Spinal cord (tissue), 10 donors: Measurements from ENCODE around the gene NFKBIZ. TPM values are rescaled to one million over a fixed set of nuclear protein-coding genes. Genes with fewer than 3 reads are reported as not detected.
"Not testable (repeated sequence)": the region's sequence is repeated elsewhere in the genome, so short reads cannot be mapped to it uniquely, and the experiment has no call there.

Experiments used
- DNase-seq, 6 donors: peaks; one replicate each; pipeline versions ENCODE4 v3.0.0 to v3.0.0-alpha.2; 2013 to 2015; ENCODE audit warnings: low spot score in 6 of 6, low read depth in 4 of 6
- H3K27ac ChIP-seq: one replicate; pipeline ENCODE4 v1.5.1; 2013; ENCODE audit warnings: low read depth, low read length, control low read depth
- H3K27me3 ChIP-seq: one replicate; pipeline ENCODE4 v1.6.1; 2013; ENCODE audit warnings: low read length; ENCODE audit not compliant: control insufficient read depth, insufficient read depth
- H3K36me3 ChIP-seq: one replicate; pipeline ENCODE4 v1.6.1; 2013; ENCODE audit warnings: low read length; ENCODE audit not compliant: control insufficient read depth, insufficient read depth
- H3K4me1 ChIP-seq: one replicate; pipeline ENCODE4 v1.6.1; 2013; ENCODE audit warnings: low read length; ENCODE audit not compliant: control insufficient read depth, insufficient read depth
- H3K4me3 ChIP-seq: one replicate; pipeline ENCODE4 v1.5.1; 2013; ENCODE audit warnings: low read depth, low read length, control low read depth
- H3K9me3 ChIP-seq: one replicate; pipeline ENCODE4 v1.6.1; 2013; ENCODE audit warnings: low read length; ENCODE audit not compliant: control insufficient read depth, insufficient read depth
- WGBS: methylation state at CpG from one replicate; pipeline ENCODE4 v1.1.5; 2013; ENCODE audit warnings: missing lambda C conversion rate; ENCODE audit not compliant: insufficient coverage; 5-methylcytosine and 5-hydroxymethylcytosine counted together
- polyA plus RNA-seq, 2 donors: library from polyadenylated mRNA; unstranded; fragments of 120-200 nt; gene quantifications; one replicate each; pipeline ENCODE4 v1.2.1, GENCODE V29; 2013; ENCODE audit not compliant: insufficient read length in 2 of 2
- total RNA-seq, 2 donors: library from RNA; depleted of rRNA in 1 of 2; stranded (reverse); fragments of 120-200 nt in 1 of 2; fragments of >200 nt in 1 of 2; gene quantifications; one replicate each; pipeline versions ENCODE4 v1.2.3 to v1.2.4, GENCODE V29; 2013 to 2014
- donor health status: healthy.

The NFKBIZ gene
- total and polyA plus RNA-seq, 4 donors = 4.1 to 12.3 (median 8.2) TPM

DNA sequence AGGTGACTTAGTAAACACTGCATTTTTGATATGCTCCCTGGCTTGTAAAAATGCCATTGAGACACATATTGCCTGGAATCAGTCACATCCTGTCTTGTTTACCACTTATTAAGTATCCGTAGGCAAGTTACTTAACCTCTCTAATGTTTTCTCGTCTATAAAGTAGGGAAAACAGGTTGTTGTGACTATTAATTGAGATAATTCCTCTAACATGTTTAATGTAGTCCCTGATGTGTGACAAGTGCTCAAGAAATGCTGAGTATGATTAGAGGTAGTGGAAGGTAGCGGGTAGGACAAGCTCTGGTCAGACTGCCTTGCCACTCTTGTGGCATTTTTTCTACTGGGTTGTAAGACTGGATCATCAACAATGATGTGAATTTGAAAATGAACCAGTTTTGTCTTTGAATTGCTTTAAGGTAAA, 54.1 kb downstream of the NFKBIZ start:
- Histone ChIP-seq H3K4me1 (no peaks in the 10 kb centered on the region), H3K36me3 (no peaks in the 10 kb centered on the region), H3K27ac (no peak overlapping the region), H3K4me3 (no peak overlapping the region), H3K9me3 (no peaks in the 10 kb centered on the region), H3K27me3 (no peaks in the 10 kb centered on the region)
- WGBS = 88% methylated on average over 1 of the region's 3 CpGs
- no peak for DNase-seq

DNA sequence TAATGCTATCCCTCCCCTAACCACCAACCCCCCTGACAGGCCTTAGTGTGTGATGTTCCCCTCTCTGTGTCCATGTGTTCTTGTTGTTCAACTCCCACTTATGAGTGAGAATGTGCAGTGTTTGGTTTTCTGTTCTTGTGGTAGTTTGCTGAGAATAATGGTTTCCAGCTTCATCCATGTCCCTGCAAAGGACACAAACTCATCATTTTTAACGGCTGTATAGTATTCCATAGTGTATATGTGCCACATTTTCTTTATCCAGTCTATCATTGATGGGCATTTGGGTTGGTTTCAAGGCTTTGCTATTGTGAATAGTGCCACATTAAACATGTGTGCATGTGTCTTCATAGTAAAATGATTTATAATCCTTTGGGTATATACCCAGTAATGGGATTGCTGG, 56.3 kb downstream of the NFKBIZ start:
- DNase-seq, H3K9me3 ChIP-seq, H3K27ac ChIP-seq, H3K36me3 ChIP-seq, H3K4me1 ChIP-seq, H3K4me3 ChIP-seq, H3K27me3 ChIP-seq: not testable (repeated sequence)
- WGBS = no CpG with 5 or more reads among the region's 1 CpG

Other genes with a start within 250 kb of the NFKBIZ start
- 10 to 100 TPM; 24.2 to 39.2 TPM for gene ZBTB11, start 172.4 kb upstream of the NFKBIZ start, total RNA-seq
- 10 to 100 TPM; 17.7 to 19.1 TPM for gene ZBTB11, start 172.4 kb upstream of the NFKBIZ start, polyA plus RNA-seq
- gene RPL24, start 162.8 kb upstream of the NFKBIZ start, total RNA-seq = 1,000 to 10,000 TPM; 1,390 to 1,776 TPM
- gene RPL24, start 162.8 kb upstream of the NFKBIZ start, polyA plus RNA-seq = 1,000 to 10,000 TPM in 1 of 2 donors, 100 to 1,000 TPM in 1; 934 to 1,015 TPM
- gene CEP97, start 124.9 kb upstream of the NFKBIZ start, total RNA-seq = 10 to 100 TPM; 31.6 to 52.0 TPM
- gene CEP97, start 124.9 kb upstream of the NFKBIZ start, polyA plus RNA-seq = 10 to 100 TPM; 19.2 to 20.7 TPM
- gene NXPE3, start 70.3 kb upstream of the NFKBIZ start, total RNA-seq = 10 to 100 TPM in 1 of 2 donors, 1 to 10 TPM in 1; 8.9 to 23.0 TPM
- gene NXPE3, start 70.3 kb upstream of the NFKBIZ start, polyA plus RNA-seq = 10 to 100 TPM; 18.7 to 21.9 TPM